ENCODE measurements around the gene ZNF213.

ZNF213 gene

GRCh38 chr16:3187798-3188674, 53.2 kb downstream of the ZNF213 start, which contains the start of gene OR1F1:
TSS of gene OR1F1 (plus strand) at chr16:3188204.
- H4K91ac ChIP-seq (ENCODE audit: low read length): no peak within 1 kb of the TSS
- H4K8ac ChIP-seq (ENCODE audit: low read length): peak within 1 kb of the TSS; percentile 62
- DNase-seq: peak; percentile 72
- peak within 1 kb of the TSS; percentile 37 for H2BK15ac ChIP-seq (ENCODE audit: low read depth, poor library complexity, severe bottlenecking)
- 2% methylated on average over 37 of the region's 51 CpGs for WGBS
- no peak within 1 kb of the TSS for H2BK12ac ChIP-seq (ENCODE audit: low read length in 2 of 2)
- H3K4me3 ChIP-seq (ENCODE audit: insufficient read depth in 1 of 2, low read depth in 1 of 2, low read length in 2 of 2): peak within 1 kb of the TSS; percentile 51 to 78
- H3K27ac ChIP-seq (ENCODE audit: low read length, poor library complexity, severe bottlenecking): no peak within 1 kb of the TSS
- H2AK5ac ChIP-seq (ENCODE audit: low read length, severe bottlenecking): no peak within 1 kb of the TSS
- peaks cover 31% of the 10 kb centered on the region for H3K4me1 ChIP-seq (ENCODE audit: control insufficient read depth, insufficient read depth, low read depth, low read length)
- H3K36me3 ChIP-seq (ENCODE audit: control insufficient read depth in 1 of 2, insufficient read depth in 2 of 2, low read depth in 1 of 2, low read length in 2 of 2): no peaks in the 10 kb centered on the region
- peak within 1 kb of the TSS in 1 of 2 experiments; percentile 14 for H3K18ac ChIP-seq (ENCODE audit: low read depth in 1 of 2, low read length in 2 of 2)
- no peak within 1 kb of the TSS for H3K4ac ChIP-seq (ENCODE audit: low read depth in 1 of 2, low read length in 2 of 2)
- H3K9me3 ChIP-seq (ENCODE audit: control insufficient read depth, low read length): no peaks in the 10 kb centered on the region
- peak within 1 kb of the TSS; percentile 30 for H2AFZ ChIP-seq (ENCODE audit: low read depth, low read length)
- H3K79me1 ChIP-seq (replicated peaks; ENCODE audit: low read length, poor library complexity, severe bottlenecking): no peaks in the 10 kb centered on the region
- H3K4me2 ChIP-seq (ENCODE audit: low read length, poor library complexity, severe bottlenecking): peak within 1 kb of the TSS; percentile 71
- H3K27me3 ChIP-seq (ENCODE audit: control insufficient read depth in 1 of 2, insufficient read depth in 1 of 2, low read length in 2 of 2): peaks cover 20 to 41% of the 10 kb centered on the region in 2 experiments
- H3K14ac ChIP-seq (ENCODE audit: low read length in 2 of 2): no peak within 1 kb of the TSS
- H3K9ac ChIP-seq (ENCODE audit: low read length): peak within 1 kb of the TSS; percentile 65
- no peak within 1 kb of the TSS for H2BK120ac ChIP-seq (ENCODE audit: low read depth, low read length)
- H3K23ac ChIP-seq (ENCODE audit: low read length in 2 of 2): no peak within 1 kb of the TSS
- H2BK5ac ChIP-seq (ENCODE audit: low read depth, low read length, poor library complexity, severe bottlenecking): no peak within 1 kb of the TSS

- no peak overlapping the region for H2BK5ac ChIP-seq (ENCODE audit: low read depth, low read length, poor library complexity, severe bottlenecking)
- H3K4me3 ChIP-seq (ENCODE audit: insufficient read depth in 1 of 2, low read depth in 1 of 2, low read length in 2 of 2): peak overlapping the region; percentile 36 to 78
- H3K79me1 ChIP-seq (replicated peaks; ENCODE audit: low read length, poor library complexity, severe bottlenecking): no peaks in the 10 kb centered on the region
- no peak overlapping the region for H4K91ac ChIP-seq (ENCODE audit: low read length)
- no peak for DNase-seq
- H2BK12ac ChIP-seq (ENCODE audit: low read length in 2 of 2): no peak overlapping the region
- no peaks in the 10 kb centered on the region for H3K9me3 ChIP-seq (ENCODE audit: control insufficient read depth, low read length)
- no peak overlapping the region for H3K27ac ChIP-seq (ENCODE audit: low read length, poor library complexity, severe bottlenecking)
- no peak overlapping the region for H2BK15ac ChIP-seq (ENCODE audit: low read depth, poor library complexity, severe bottlenecking)
- no peak overlapping the region for H2BK120ac ChIP-seq (ENCODE audit: low read depth, low read length)
- peak overlapping the region in 1 of 2 experiments; percentile 14 for H3K18ac ChIP-seq (ENCODE audit: low read depth in 1 of 2, low read length in 2 of 2)
- no peaks in the 10 kb centered on the region for H3K36me3 ChIP-seq (ENCODE audit: control insufficient read depth in 1 of 2, insufficient read depth in 2 of 2, low read depth in 1 of 2, low read length in 2 of 2)
- H3K27me3 ChIP-seq (ENCODE audit: control insufficient read depth in 1 of 2, insufficient read depth in 1 of 2, low read length in 2 of 2): peaks cover 15 to 41% of the 10 kb centered on the region in 2 experiments
- H3K14ac ChIP-seq (ENCODE audit: low read length in 2 of 2): no peak overlapping the region
- H3K4me1 ChIP-seq (ENCODE audit: control insufficient read depth, insufficient read depth, low read depth, low read length): peaks cover 26% of the 10 kb centered on the region
- peak overlapping the region; percentile 71 for H3K4me2 ChIP-seq (ENCODE audit: low read length, poor library complexity, severe bottlenecking)
- H2AK5ac ChIP-seq (ENCODE audit: low read length, severe bottlenecking): no peak overlapping the region
- H4K8ac ChIP-seq (ENCODE audit: low read length): peak overlapping the region; percentile 33
- WGBS: 0% methylated on average over 11 of the region's 13 CpGs
- no peak overlapping the region for H3K4ac ChIP-seq (ENCODE audit: low read depth in 1 of 2, low read length in 2 of 2)
- no peak overlapping the region for H3K23ac ChIP-seq (ENCODE audit: low read length in 2 of 2)
- H3K9ac ChIP-seq (ENCODE audit: low read length): peak overlapping the region; percentile 65
- H2AFZ ChIP-seq (ENCODE audit: low read depth, low read length): peak overlapping the region; percentile 30
Observed at GRCh38 chr16:3188675-3188924, 53.8 kb downstream of the ZNF213 start.

- Histone ChIP-seq H3K27ac (ENCODE audit: low read length, poor library complexity, severe bottlenecking) (no peak overlapping the region), H3K4ac (ENCODE audit: low read depth in 1 of 2, low read length in 2 of 2) (no peak overlapping the region), H3K36me3 (ENCODE audit: control insufficient read depth in 1 of 2, insufficient read depth in 2 of 2, low read depth in 1 of 2, low read length in 2 of 2) (no peaks in the 10 kb centered on the region), H2AFZ (ENCODE audit: low read depth, low read length) (peak overlapping the region; percentile 30), H2BK120ac (ENCODE audit: low read depth, low read length) (no peak overlapping the region), H2BK15ac (ENCODE audit: low read depth, poor library complexity, severe bottlenecking) (no peak overlapping the region), H3K4me3 (ENCODE audit: insufficient read depth in 1 of 2, low read depth in 1 of 2, low read length in 2 of 2) (peak overlapping the region; percentile 36 to 78), H3K9ac (ENCODE audit: low read length) (peak overlapping the region; percentile 65), H2AK5ac (ENCODE audit: low read length, severe bottlenecking) (no peak overlapping the region), H3K9me3 (ENCODE audit: control insufficient read depth, low read length) (no peaks in the 10 kb centered on the region), H3K14ac (ENCODE audit: low read length in 2 of 2) (no peak overlapping the region), H3K79me1 (replicated peaks; ENCODE audit: low read length, poor library complexity, severe bottlenecking) (no peaks in the 10 kb centered on the region), H4K91ac (ENCODE audit: low read length) (no peak overlapping the region), H3K18ac (ENCODE audit: low read depth in 1 of 2, low read length in 2 of 2) (peak overlapping the region in 1 of 2 experiments; percentile 14), H4K8ac (ENCODE audit: low read length) (peak overlapping the region; percentile 62), H3K27me3 (ENCODE audit: control insufficient read depth in 1 of 2, insufficient read depth in 1 of 2, low read length in 2 of 2) (peaks cover 9 to 43% of the 10 kb centered on the region in 2 experiments), H3K4me1 (ENCODE audit: control insufficient read depth, insufficient read depth, low read depth, low read length) (peaks cover 22% of the 10 kb centered on the region), H2BK5ac (ENCODE audit: low read depth, low read length, poor library complexity, severe bottlenecking) (no peak overlapping the region), H3K4me2 (ENCODE audit: low read length, poor library complexity, severe bottlenecking) (peak overlapping the region; percentile 71), H2BK12ac (ENCODE audit: low read length in 2 of 2) (no peak overlapping the region), H3K23ac (ENCODE audit: low read length in 2 of 2) (no peak overlapping the region)
- peak; percentile 80 for DNase-seq
- WGBS: under 1% methylated on average over 58 of the region's 61 CpGs
Observed at GRCh38 chr16:3188925-3189825, 54.3 kb downstream of the ZNF213 start.

DNA sequence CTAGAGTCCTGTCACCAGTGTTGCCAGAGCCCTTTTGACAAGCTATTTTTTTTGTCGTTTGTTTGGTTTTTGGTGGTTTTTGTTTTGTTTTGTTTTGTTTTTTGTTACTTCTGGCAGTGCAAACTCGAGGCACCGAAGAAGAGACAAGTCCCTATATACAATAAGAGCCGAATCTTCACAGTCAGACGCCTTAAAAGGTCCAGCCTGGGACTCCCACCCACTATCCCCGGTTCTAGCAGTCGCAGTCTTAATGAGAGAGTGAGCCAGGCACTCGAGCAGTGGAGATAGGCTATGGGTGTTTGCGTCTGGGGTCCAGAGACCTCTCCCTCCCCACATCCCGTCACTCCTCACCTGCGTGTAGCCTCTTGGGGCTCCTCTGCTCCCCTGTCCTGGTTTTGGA, 55.0 kb downstream of the ZNF213 start:
- Histone ChIP-seq H2AK5ac (ENCODE audit: low read length, severe bottlenecking) (no peak overlapping the region), H3K18ac (ENCODE audit: low read depth in 1 of 2, low read length in 2 of 2) (no peak overlapping the region), H3K23ac (ENCODE audit: low read length in 2 of 2) (peak overlapping the region in 1 of 2 experiments; percentile 70), H3K27me3 (ENCODE audit: control insufficient read depth in 1 of 2, insufficient read depth in 1 of 2, low read length in 2 of 2) (peaks cover 8 to 43% of the 10 kb centered on the region in 2 experiments), H2BK120ac (ENCODE audit: low read depth, low read length) (no peak overlapping the region), H2BK12ac (ENCODE audit: low read length in 2 of 2) (no peak overlapping the region), H3K14ac (ENCODE audit: low read length in 2 of 2) (no peak overlapping the region), H2BK5ac (ENCODE audit: low read depth, low read length, poor library complexity, severe bottlenecking) (no peak overlapping the region), H3K4ac (ENCODE audit: low read depth in 1 of 2, low read length in 2 of 2) (no peak overlapping the region), H3K79me1 (replicated peaks; ENCODE audit: low read length, poor library complexity, severe bottlenecking) (no peaks in the 10 kb centered on the region), H4K8ac (ENCODE audit: low read length) (no peak overlapping the region), H3K9me3 (ENCODE audit: control insufficient read depth, low read length) (no peaks in the 10 kb centered on the region), H3K4me1 (ENCODE audit: control insufficient read depth, insufficient read depth, low read depth, low read length) (peaks cover 22% of the 10 kb centered on the region), H2BK15ac (ENCODE audit: low read depth, poor library complexity, severe bottlenecking) (no peak overlapping the region), H3K27ac (ENCODE audit: low read length, poor library complexity, severe bottlenecking) (no peak overlapping the region), H4K91ac (ENCODE audit: low read length) (no peak overlapping the region), H3K4me2 (ENCODE audit: low read length, poor library complexity, severe bottlenecking) (peak overlapping the region; percentile 71), H3K36me3 (ENCODE audit: control insufficient read depth in 1 of 2, insufficient read depth in 2 of 2, low read depth in 1 of 2, low read length in 2 of 2) (no peaks in the 10 kb centered on the region), H2AFZ (ENCODE audit: low read depth, low read length) (no peak overlapping the region), H3K4me3 (ENCODE audit: insufficient read depth in 1 of 2, low read depth in 1 of 2, low read length in 2 of 2) (peak overlapping the region in 1 of 2 experiments; percentile 78), H3K9ac (ENCODE audit: low read length) (no peak overlapping the region)
- DNase-seq: peak; percentile 35
- 13% methylated on average over 7 of the region's 11 CpGs for WGBS

Measured in mesenchymal stem cell (in vitro differentiated cells and primary cell).